Heart left ventricle (tissue), 16 donors: ENCODE data around the gene CCDC178. TPM values are rescaled to one million over a fixed set of nuclear protein-coding genes. Genes with fewer than 3 reads are reported as not detected.

Experiments
- ATAC-seq, 4 donors: fragments of 200-7000 bp; cut with Tn5 transposase; one replicate each; pipeline ENCODE4 v1.9.1; 2020 to 2022; ENCODE audit warnings: moderate library complexity in 4 of 4, mild to moderate bottlenecking in 3 of 4, moderate number of reproducible peaks in 1 of 4
- DNase-seq, 5 donors: peaks; one replicate each; pipeline ENCODE4 v3.0.0-alpha.2; 2020
- H3K27ac ChIP-seq, 12 donors: fragments of 200-600 bp; sonication (generic) in 4 of 12; one replicate each; pipeline versions ENCODE4 v1.5.0 to v1.8.0; 2016 to 2022; ENCODE audit warnings: mild to moderate bottlenecking in 2 of 12
- H3K27me3 ChIP-seq, 9 donors: fragments of 200-600 bp; sonication (generic) in 2 of 9; one replicate each; pipeline versions ENCODE4 v1.5.1 to v1.8.0; 2016 to 2022; ENCODE audit warnings: mild to moderate bottlenecking in 3 of 9
- H3K36me3 ChIP-seq, 9 donors: fragments of 200-600 bp; sonication (generic) in 2 of 9; one replicate each; pipeline versions ENCODE4 v1.5.0 to v1.8.0; 2018 to 2022; ENCODE audit warnings: mild to moderate bottlenecking in 2 of 9
- H3K4me1 ChIP-seq, 12 donors: fragments of 200-600 bp; sonication (generic) in 4 of 12; one replicate each; pipeline versions ENCODE4 v1.5.0 to v1.8.0; 2016 to 2022; ENCODE audit warnings: mild to moderate bottlenecking in 3 of 12
- H3K4me3 ChIP-seq, 12 donors: fragments of 200-600 bp; sonication (generic) in 4 of 12; one replicate each; pipeline versions ENCODE4 v1.5.0 to v1.8.0; 2017 to 2022; ENCODE audit warnings: mild to moderate bottlenecking in 9 of 12, moderate library complexity in 4 of 12
- H3K9me3 ChIP-seq, 12 donors: fragments of 200-600 bp; sonication (generic) in 4 of 12; one replicate each; pipeline versions ENCODE4 v1.5.0 to v1.8.0; 2016 to 2022; ENCODE audit warnings: mild to moderate bottlenecking in 1 of 12
- CTCF ChIP-seq, 12 donors: fragments of 200-600 bp; sonication (generic) in 4 of 12; IDR thresholded peaks; one replicate each; pipeline versions ENCODE4 v1.5.0 to v1.8.0; 2018 to 2022; ENCODE audit warnings: antibody characterized with exemption in 12 of 12, mild to moderate bottlenecking in 5 of 12
- POLR2A ChIP-seq, 2 donors: fragments of 450-650 bp; IDR thresholded peaks; one replicate each; pipeline ENCODE4 v1.6.1; 2017; ENCODE audit warnings: antibody characterized with exemption in 2 of 2, mild to moderate bottlenecking in 2 of 2, moderate library complexity in 2 of 2
- WGBS, 4 donors: extraction: QIAGEN DNeasy Blood & Tissue Kit in 2 of 4; methylation state at CpG; one replicate each; pipeline versions ENCODE4 v1.1.5 to v1.1.7; 2013 to 2018; 5-methylcytosine and 5-hydroxymethylcytosine counted together
- intact Hi-C, 10 donors: fragments of 100-400 bp; cut with DNase I; formaldehyde crosslinking; loops; one replicate each; pipeline versions ENCODE4 v1.11.1 to v1.14.2; 2022
- polyA plus RNA-seq, 2 donors: library from polyadenylated mRNA; stranded (reverse); fragments of 200-250 nt; gene quantifications; one replicate each; pipeline ENCODE4 v1.2.3, GENCODE V29; 2013
- total RNA-seq, 9 donors: library from RNA; depleted of rRNA in 2 of 9; stranded (reverse); fragments of >200 nt in 2 of 9; fragmentation: NEBNext Ultra II Directional in 3 of 9; extraction: Animal tissue kit (Norgen Biotek cat#: 25700) in 3 of 9; gene quantifications; one replicate each; pipeline versions ENCODE4 v1.1.0 to v1.2.4, GENCODE V29; 2016 to 2023
- donor health status: ischemic (EF 13 %, LVEDD 7.1; RV severe dilation, severe dysfunction).
- donor health status: healthy with polysubstance abuse.
- donor health status: DM: no; HTN: yes; CAD: no.
- donor health status: DM: no; HTN: no; CAD: no.
- donor health status: ischemic (EF 25% LVEDD 6.9; RV normal size, moderate dysfunction).
- donor health status: ischemic (EF 25% LVEDD 5.7; RV mildly dilated, moderate dysfunction).
- donor health status: healthy.
- donor health status: DM: yes; HTN: yes; CAD: no.
- donor health status: ischemic (EF 35%, LVEDD 5.7; RV mildly dilated, moderate dysfunction).
- donor health status: nonischemic (EF 11% LVEDD 7.7; RV severe dilation, severe dysfunction).
- donor health status: DM: yes; HTN: yes; CAD: no.
- donor health status: PGD.
- donor health status: ischemic (EF 29% LVEDD 5.4; RV normal size, mild dysfunction).
- donor health status: nonischemic (EF 23%, LVEDD 6.1; RV moderate dilation, normal function).

Gene CCDC178
- total and polyA plus RNA-seq, 11 donors = 0.23 to 1.00 (median 0.41) TPM; not detected in 3

- no peaks in the 10 kb centered on the region for H3K36me3 ChIP-seq
- 83 to 100% (median 87%) methylated on average over 3 to 6 of the region's 6 CpGs for WGBS, 4 donors
- DNase-seq (no peak), ATAC-seq (peak in 1 of 4 donors; percentile 15)
- TF ChIP-seq CTCF (IDR thresholded peaks at IDR 0.05) = no peak
- no peak for TF ChIP-seq POLR2A (IDR thresholded peaks at IDR 0.05)
- intact Hi-C loops = no loop called here
- H3K9me3 ChIP-seq = peaks cover 0 to 6% (median 0%) of the 10 kb centered on the region in 12 donors
- no peaks in the 10 kb centered on the region for H3K27me3 ChIP-seq
- H3K4me1 ChIP-seq = no peaks in the 10 kb centered on the region
- no peak overlapping the region for H3K27ac ChIP-seq
- no peak overlapping the region for H3K4me3 ChIP-seq
Measured at GRCh38 chr18:33062834-33063364, 377.6 kb downstream of the CCDC178 start.

DNA sequence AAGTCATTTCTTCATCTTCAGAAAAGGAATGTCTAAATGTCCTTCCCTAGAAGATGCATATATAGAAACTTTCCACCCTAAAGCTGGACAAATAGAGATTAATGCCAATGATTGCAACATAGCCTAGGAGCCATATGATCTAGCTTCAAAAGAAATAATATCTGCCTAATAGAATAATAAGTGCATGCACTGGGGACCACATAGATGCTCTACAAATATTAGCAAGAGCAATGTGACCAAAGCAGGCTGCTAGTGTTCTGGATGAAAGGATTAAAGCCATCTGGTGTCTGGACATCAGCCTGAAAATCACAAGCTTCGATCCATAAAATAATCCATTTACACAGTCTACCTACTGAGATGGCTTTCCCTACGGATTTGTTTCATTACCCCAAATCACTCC is 387.6 kb downstream of the CCDC178 start:
- TF ChIP-seq POLR2A (IDR thresholded peaks at IDR 0.05) (no peak), CTCF (IDR thresholded peaks at IDR 0.05) (no peak)

DNA sequence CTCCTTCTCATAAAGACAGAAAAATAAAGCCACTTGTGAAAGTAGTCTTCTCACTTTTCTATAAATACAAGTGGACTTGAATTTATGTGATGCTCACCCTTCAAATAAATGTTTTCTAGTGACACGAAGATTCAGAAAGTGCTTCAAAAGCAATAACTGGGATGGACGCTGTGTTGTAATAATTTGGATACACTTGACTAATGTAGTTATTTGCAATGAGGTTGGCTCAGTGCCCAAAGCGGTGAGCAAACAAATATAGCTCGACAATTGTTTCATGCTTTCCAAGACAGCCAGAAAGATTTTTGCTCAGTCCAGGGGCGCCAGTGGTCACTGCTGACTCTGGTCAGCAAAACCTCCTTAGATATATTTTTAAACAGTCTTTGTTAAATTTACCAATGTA is 389.1 kb downstream of the CCDC178 start:
- intact Hi-C loops = no loop called here
- no peak for ATAC-seq
- Histone ChIP-seq H3K27ac (no peak overlapping the region), H3K9me3 (no peaks in the 10 kb centered on the region), H3K4me1 (no peaks in the 10 kb centered on the region), H3K27me3 (no peaks in the 10 kb centered on the region), H3K36me3 (no peaks in the 10 kb centered on the region), H3K4me3 (no peak overlapping the region)
- WGBS, 4 donors = 52 to 68% (median 61%) methylated on average over 5 of the region's 5 CpGs
- no peak for DNase-seq
- TF ChIP-seq CTCF (IDR thresholded peaks at IDR 0.05) = no peak
- no peak for TF ChIP-seq POLR2A (IDR thresholded peaks at IDR 0.05)

More for the DNA sequence above, 387.6 kb downstream of the CCDC178 start:
- Histone ChIP-seq H3K4me3 (no peak overlapping the region), H3K4me1 (no peaks in the 10 kb centered on the region), H3K36me3 (no peaks in the 10 kb centered on the region), H3K27ac (no peak overlapping the region), H3K27me3 (no peaks in the 10 kb centered on the region), H3K9me3 (no peaks in the 10 kb centered on the region)
- DNase-seq (no peak), ATAC-seq (no peak)
- intact Hi-C loops = no loop called here
- WGBS, 4 donors = 75 to 92% (median 83%) methylated on average over 2 of the region's 2 CpGs

DNA sequence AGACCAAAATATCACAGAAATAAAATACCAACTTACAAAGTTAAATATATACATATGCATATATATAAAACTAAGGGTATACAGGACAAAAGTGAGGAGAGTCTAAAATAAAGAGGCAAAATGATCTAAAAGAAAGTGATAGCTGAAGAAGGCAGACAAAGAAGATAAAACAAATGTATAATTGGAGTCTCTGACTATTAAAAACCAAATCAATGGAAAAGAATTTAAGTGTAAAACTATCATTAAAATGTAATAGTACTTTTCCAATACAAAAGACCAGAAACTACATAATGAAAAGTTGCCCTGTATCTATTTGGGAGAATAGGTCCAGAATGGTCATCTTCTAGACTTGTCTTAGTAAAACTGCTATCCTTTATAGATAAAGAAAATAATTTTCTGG is 400.3 kb downstream of the CCDC178 start:
- H3K27ac ChIP-seq = no peak overlapping the region
- peaks cover 0 to 23% (median 8%) of the 10 kb centered on the region in 12 donors for H3K9me3 ChIP-seq
- H3K27me3 ChIP-seq = no peaks in the 10 kb centered on the region
- ATAC-seq (no peak), DNase-seq (no peak)
- no peak for TF ChIP-seq CTCF (IDR thresholded peaks at IDR 0.05)
- TF ChIP-seq POLR2A (IDR thresholded peaks at IDR 0.05) = no peak
- no peaks in the 10 kb centered on the region for H3K4me1 ChIP-seq
- H3K4me3 ChIP-seq = no peak overlapping the region
- intact Hi-C loops = no loop called here
- H3K36me3 ChIP-seq = no peaks in the 10 kb centered on the region
